22Rv1 (cell line): Measurements from ENCODE around the gene AQP11.

Experiments
- CTCF ChIP-seq: fragments of 450-650 bp; IDR thresholded peaks from 2 replicates; pipeline ENCODE4 v1.5.1; 2017; ENCODE audit warnings: mild to moderate bottlenecking
- ZFX ChIP-seq: fragments of 450-650 bp; IDR thresholded peaks from 2 replicates; pipeline ENCODE4 v1.6.1; 2017; ENCODE audit warnings: antibody characterized with exemption, borderline replicate concordance

- no peak for TF ChIP-seq CTCF
- TF ChIP-seq ZFX = no peak
Measured at GRCh38 chr11:77642228-77642627, 52.5 kb downstream of the AQP11 start.
